Measurements from ENCODE around the gene WNT7B. TPM values are rescaled to one million over a fixed set of nuclear protein-coding genes. Genes with fewer than 3 reads are reported as not detected.
A peak's percentile ranks its signal among the peaks of the same experiment; 100 is the strongest.

The WNT7B gene
- total and polyA plus RNA-seq, 2 experiments from 2014 or later = 0.10 TPM; not detected in 1

DNA sequence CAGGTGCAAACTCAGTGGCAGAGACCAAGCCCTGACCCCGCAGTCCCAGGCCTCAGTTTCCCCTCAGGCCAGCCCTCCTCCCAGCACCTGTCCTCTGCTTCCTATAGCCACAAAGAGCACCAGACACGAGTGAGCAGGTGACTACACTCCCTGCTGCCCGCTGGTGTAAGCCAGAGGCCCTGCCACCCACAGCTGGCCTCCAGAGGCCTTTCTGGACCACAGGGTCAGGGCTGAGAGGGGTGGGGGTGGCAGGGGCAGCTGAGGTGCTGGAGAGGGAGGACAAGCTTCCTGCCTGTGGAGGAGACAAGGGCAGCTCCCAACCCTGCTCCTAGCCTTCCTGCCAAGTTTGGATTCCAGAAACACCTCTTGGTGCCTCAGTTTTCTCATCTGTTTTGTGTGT, 31.3 kb upstream of the WNT7B start:
- TF ChIP-seq CREB1 (CRISPR knock-in tag; IDR thresholded peaks at IDR 0.05; ENCODE audit: low read depth) = no peak
- no peak for TF ChIP-seq NANOG (IDR thresholded peaks at IDR 0.05; ENCODE audit: borderline replicate concordance)
- H3K27me3 Mint-ChIP-seq (ENCODE audit: insufficient read depth, low read depth, poor library complexity) = peaks cover 7% of the 10 kb centered on the region
- H3K36me3 ChIP-seq (ENCODE audit: insufficient read depth) = no peaks in the 10 kb centered on the region
- no peak overlapping the region for H3K27ac ChIP-seq (ENCODE audit: low read depth)
- ATAC-seq (no peak), DNase-seq (ENCODE audit: low spot score) (no peak)
- H4K20me1 ChIP-seq (replicated peaks; ENCODE audit: insufficient read depth) = no peaks in the 10 kb centered on the region
- no peaks in the 10 kb centered on the region for H3K9me2 ChIP-seq (ENCODE audit: insufficient read depth)
- H3K4me1 ChIP-seq (ENCODE audit: insufficient read depth) = peaks cover 3% of the 10 kb centered on the region; the same call in 1 of the 2 replicates
- H3F3A ChIP-seq (replicated peaks; ENCODE audit: low read depth) = no peaks in the 10 kb centered on the region
- no peaks in the 10 kb centered on the region for H3K27me3 ChIP-seq (ENCODE audit: insufficient read depth)
- H3K27ac Mint-ChIP-seq = no peak overlapping the region
- H3K36me3 Mint-ChIP-seq (ENCODE audit: low read depth) = no peaks in the 10 kb centered on the region
- no peaks in the 10 kb centered on the region for H3K79me2 ChIP-seq (replicated peaks; ENCODE audit: insufficient read depth)
- H3K4me3 Mint-ChIP-seq = no peak overlapping the region
- H3K9me3 Mint-ChIP-seq = no peaks in the 10 kb centered on the region
- H3K4me1 Mint-ChIP-seq = peaks cover 6% of the 10 kb centered on the region; the same call in 2 of the 3 replicates
- no peak overlapping the region for H3K4me3 ChIP-seq
- no peak overlapping the region for H3K4me2 ChIP-seq
- no peak overlapping the region for H2AFZ ChIP-seq

DNA sequence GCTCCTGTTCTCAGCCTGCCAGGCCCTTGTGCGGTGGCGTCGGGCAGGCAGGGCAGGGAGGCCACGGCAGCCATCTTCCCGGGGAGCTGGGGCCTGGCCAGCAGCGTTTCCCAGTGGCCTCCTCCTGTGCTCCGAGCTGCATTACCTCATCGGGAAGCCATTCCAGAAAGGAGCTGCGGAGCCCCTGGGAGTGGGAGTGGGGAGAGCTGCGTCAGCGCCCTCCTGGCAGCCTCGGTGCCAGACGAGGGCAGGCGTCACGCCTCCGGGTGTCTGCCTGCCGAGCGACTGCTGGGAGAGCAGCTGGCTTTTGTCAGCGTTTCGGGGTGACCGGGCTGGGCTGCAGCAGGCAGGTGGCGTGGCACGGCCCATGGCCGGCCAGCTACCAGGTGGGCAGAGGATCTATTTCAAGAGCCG, 30.9 kb upstream of the WNT7B start:
- H3K79me2 ChIP-seq (replicated peaks; ENCODE audit: insufficient read depth) = no peaks in the 10 kb centered on the region
- H3K4me3 ChIP-seq = no peak overlapping the region
- H3K36me3 ChIP-seq (ENCODE audit: insufficient read depth) = no peaks in the 10 kb centered on the region
- H3K27ac Mint-ChIP-seq = no peak overlapping the region
- H3K36me3 Mint-ChIP-seq (ENCODE audit: low read depth) = no peaks in the 10 kb centered on the region
- TF ChIP-seq, protein P1, sequence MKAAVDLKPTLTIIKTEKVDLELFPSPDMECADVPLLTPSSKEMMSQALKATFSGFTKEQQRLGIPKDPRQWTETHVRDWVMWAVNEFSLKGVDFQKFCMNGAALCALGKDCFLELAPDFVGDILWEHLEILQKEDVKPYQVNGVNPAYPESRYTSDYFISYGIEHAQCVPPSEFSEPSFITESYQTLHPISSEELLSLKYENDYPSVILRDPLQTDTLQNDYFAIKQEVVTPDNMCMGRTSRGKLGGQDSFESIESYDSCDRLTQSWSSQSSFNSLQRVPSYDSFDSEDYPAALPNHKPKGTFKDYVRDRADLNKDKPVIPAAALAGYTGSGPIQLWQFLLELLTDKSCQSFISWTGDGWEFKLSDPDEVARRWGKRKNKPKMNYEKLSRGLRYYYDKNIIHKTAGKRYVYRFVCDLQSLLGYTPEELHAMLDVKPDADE (IDR thresholded peaks at IDR 0.05) = no peak
- no peak for TF ChIP-seq POLR2AphosphoS5 (IDR thresholded peaks at IDR 0.05; ENCODE audit: low read depth)
- no peak for TF ChIP-seq STAT1 (IDR thresholded peaks at IDR 0.05; ENCODE audit: unreplicated experiment)
- peaks cover 3% of the 10 kb centered on the region; the same call in 2 of the 3 replicates for H3K4me1 Mint-ChIP-seq
- no peak for ATAC-seq
- no peaks in the 10 kb centered on the region for H3K9me2 ChIP-seq (ENCODE audit: insufficient read depth)
- no peaks in the 10 kb centered on the region for H4K20me1 ChIP-seq (replicated peaks; ENCODE audit: insufficient read depth)
- H2AFZ ChIP-seq = no peak overlapping the region
- no peak for DNase-seq (ENCODE audit: low spot score)
- no peaks in the 10 kb centered on the region for H3K9me3 Mint-ChIP-seq
- no peaks in the 10 kb centered on the region for H3K27me3 ChIP-seq (ENCODE audit: insufficient read depth)
- no peak overlapping the region for H3K4me3 Mint-ChIP-seq
- peaks cover 7% of the 10 kb centered on the region for H3K27me3 Mint-ChIP-seq (ENCODE audit: insufficient read depth, low read depth, poor library complexity)
- no peaks in the 10 kb centered on the region for H3F3A ChIP-seq (replicated peaks; ENCODE audit: low read depth)
- no peaks in the 10 kb centered on the region for H3K4me1 ChIP-seq (ENCODE audit: insufficient read depth)
- no peak overlapping the region for H3K4me2 ChIP-seq
- H3K27ac ChIP-seq (ENCODE audit: low read depth) = no peak overlapping the region

- no peak overlapping the region for H3K4me2 ChIP-seq
- H3K4me1 ChIP-seq (ENCODE audit: insufficient read depth) = no peaks in the 10 kb centered on the region
- Mint-ChIP-seq H3K36me3 (ENCODE audit: low read depth) (no peaks in the 10 kb centered on the region), H3K9me3 (no peaks in the 10 kb centered on the region), H3K27me3 (ENCODE audit: insufficient read depth, low read depth, poor library complexity) (peaks cover 7% of the 10 kb centered on the region), H3K27ac (no peak overlapping the region), H3K4me1 (peaks cover 3% of the 10 kb centered on the region; the same call in 2 of the 3 replicates), H3K4me3 (no peak overlapping the region)
- no peaks in the 10 kb centered on the region for H3K79me2 ChIP-seq (replicated peaks; ENCODE audit: insufficient read depth)
- H3F3A ChIP-seq (replicated peaks; ENCODE audit: low read depth) = no peaks in the 10 kb centered on the region
- no peak overlapping the region for H3K27ac ChIP-seq (ENCODE audit: low read depth)
- no peaks in the 10 kb centered on the region for H3K36me3 ChIP-seq (ENCODE audit: insufficient read depth)
- ATAC-seq (peak; percentile 10), DNase-seq (ENCODE audit: low spot score) (no peak)
- no peak overlapping the region for H3K4me3 ChIP-seq
- no peaks in the 10 kb centered on the region for H3K9me2 ChIP-seq (ENCODE audit: insufficient read depth)
- 0 out of 2 replicates have a peak overlapping the region, but pooled peaks have one; percentile 80 for H2AFZ ChIP-seq
- no peaks in the 10 kb centered on the region for H4K20me1 ChIP-seq (replicated peaks; ENCODE audit: insufficient read depth)
- H3K27me3 ChIP-seq (ENCODE audit: insufficient read depth) = no peaks in the 10 kb centered on the region
- TF ChIP-seq EZH2 (IDR thresholded peaks at IDR 0.05; ENCODE audit: low read depth, unreplicated experiment) = no peak
- TF ChIP-seq POLR2AphosphoS5 (IDR thresholded peaks at IDR 0.05; ENCODE audit: low read depth) = no peak
- no peak for TF ChIP-seq CREB1 (CRISPR knock-in tag; IDR thresholded peaks at IDR 0.05; ENCODE audit: low read depth)
- no peak for TF ChIP-seq ZNF114 (CRISPR knock-in tag; IDR thresholded peaks at IDR 0.05)
- no peak for TF ChIP-seq ZNF331 (CRISPR knock-in tag; IDR thresholded peaks at IDR 0.05; ENCODE audit: low read depth)
- TF ChIP-seq, protein P2, sequence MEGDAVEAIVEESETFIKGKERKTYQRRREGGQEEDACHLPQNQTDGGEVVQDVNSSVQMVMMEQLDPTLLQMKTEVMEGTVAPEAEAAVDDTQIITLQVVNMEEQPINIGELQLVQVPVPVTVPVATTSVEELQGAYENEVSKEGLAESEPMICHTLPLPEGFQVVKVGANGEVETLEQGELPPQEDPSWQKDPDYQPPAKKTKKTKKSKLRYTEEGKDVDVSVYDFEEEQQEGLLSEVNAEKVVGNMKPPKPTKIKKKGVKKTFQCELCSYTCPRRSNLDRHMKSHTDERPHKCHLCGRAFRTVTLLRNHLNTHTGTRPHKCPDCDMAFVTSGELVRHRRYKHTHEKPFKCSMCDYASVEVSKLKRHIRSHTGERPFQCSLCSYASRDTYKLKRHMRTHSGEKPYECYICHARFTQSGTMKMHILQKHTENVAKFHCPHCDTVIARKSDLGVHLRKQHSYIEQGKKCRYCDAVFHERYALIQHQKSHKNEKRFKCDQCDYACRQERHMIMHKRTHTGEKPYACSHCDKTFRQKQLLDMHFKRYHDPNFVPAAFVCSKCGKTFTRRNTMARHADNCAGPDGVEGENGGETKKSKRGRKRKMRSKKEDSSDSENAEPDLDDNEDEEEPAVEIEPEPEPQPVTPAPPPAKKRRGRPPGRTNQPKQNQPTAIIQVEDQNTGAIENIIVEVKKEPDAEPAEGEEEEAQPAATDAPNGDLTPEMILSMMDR (conservative IDR thresholded peaks at IDR 0.05; ENCODE audit: low read depth in 2 of 2) = no peak
- TF ChIP-seq JUNB (IDR thresholded peaks at IDR 0.05; ENCODE audit: unreplicated experiment) = no peak
- no peak for TF ChIP-seq EZH2phosphoT487 (IDR thresholded peaks at IDR 0.05; ENCODE audit: unreplicated experiment)
- TF ChIP-seq, protein P3, sequence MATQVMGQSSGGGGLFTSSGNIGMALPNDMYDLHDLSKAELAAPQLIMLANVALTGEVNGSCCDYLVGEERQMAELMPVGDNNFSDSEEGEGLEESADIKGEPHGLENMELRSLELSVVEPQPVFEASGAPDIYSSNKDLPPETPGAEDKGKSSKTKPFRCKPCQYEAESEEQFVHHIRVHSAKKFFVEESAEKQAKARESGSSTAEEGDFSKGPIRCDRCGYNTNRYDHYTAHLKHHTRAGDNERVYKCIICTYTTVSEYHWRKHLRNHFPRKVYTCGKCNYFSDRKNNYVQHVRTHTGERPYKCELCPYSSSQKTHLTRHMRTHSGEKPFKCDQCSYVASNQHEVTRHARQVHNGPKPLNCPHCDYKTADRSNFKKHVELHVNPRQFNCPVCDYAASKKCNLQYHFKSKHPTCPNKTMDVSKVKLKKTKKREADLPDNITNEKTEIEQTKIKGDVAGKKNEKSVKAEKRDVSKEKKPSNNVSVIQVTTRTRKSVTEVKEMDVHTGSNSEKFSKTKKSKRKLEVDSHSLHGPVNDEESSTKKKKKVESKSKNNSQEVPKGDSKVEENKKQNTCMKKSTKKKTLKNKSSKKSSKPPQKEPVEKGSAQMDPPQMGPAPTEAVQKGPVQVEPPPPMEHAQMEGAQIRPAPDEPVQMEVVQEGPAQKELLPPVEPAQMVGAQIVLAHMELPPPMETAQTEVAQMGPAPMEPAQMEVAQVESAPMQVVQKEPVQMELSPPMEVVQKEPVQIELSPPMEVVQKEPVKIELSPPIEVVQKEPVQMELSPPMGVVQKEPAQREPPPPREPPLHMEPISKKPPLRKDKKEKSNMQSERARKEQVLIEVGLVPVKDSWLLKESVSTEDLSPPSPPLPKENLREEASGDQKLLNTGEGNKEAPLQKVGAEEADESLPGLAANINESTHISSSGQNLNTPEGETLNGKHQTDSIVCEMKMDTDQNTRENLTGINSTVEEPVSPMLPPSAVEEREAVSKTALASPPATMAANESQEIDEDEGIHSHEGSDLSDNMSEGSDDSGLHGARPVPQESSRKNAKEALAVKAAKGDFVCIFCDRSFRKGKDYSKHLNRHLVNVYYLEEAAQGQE (IDR thresholded peaks at IDR 0.05; ENCODE audit: unreplicated experiment) = no peak
- TF ChIP-seq STAT1 (IDR thresholded peaks at IDR 0.05; ENCODE audit: unreplicated experiment) = no peak
Measured at GRCh38 chr22:46007003-46007847, 30.3 kb upstream of the WNT7B start.

Measured in GM23338 (cell line).